Measurements from ENCODE around the gene MRPL47.

GRCh38 chr3:179610066-179610465 lies 5.6 kb upstream of the MRPL47 start:
- TF ChIP-seq CTCF (conservative IDR thresholded peaks at IDR 0.05): no peak
- TF ChIP-seq EZH2 (IDR thresholded peaks at IDR 0.05; ENCODE audit: low read depth): no peak
